ENCODE results near the gene INSL3.
A peak's percentile ranks its signal among the peaks of the same experiment; 100 is the strongest.

INSL3 gene

DNA sequence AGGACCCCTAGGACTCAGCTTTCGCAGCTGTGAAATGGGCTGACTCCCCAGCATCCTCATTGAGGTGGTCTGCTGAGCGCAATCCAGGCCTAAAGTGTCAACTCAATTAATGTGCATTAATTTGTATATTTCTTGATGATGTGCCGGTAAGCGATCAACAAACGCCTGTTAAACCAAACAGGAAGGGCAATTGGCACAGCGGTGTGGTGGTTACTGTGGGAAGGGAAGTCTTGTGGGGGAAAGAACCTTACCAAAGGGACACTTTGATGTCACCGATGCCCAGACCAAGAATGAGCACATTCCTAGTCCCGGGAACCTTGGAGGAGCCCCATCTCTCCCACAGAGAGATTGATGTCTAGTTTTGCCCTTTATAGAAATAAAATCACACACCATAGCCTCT lies 24.8 kb upstream of the INSL3 start:
- DNase-seq (ENCODE audit: low read depth in 2 of 3, low spot score in 2 of 3) = no peak

DNA sequence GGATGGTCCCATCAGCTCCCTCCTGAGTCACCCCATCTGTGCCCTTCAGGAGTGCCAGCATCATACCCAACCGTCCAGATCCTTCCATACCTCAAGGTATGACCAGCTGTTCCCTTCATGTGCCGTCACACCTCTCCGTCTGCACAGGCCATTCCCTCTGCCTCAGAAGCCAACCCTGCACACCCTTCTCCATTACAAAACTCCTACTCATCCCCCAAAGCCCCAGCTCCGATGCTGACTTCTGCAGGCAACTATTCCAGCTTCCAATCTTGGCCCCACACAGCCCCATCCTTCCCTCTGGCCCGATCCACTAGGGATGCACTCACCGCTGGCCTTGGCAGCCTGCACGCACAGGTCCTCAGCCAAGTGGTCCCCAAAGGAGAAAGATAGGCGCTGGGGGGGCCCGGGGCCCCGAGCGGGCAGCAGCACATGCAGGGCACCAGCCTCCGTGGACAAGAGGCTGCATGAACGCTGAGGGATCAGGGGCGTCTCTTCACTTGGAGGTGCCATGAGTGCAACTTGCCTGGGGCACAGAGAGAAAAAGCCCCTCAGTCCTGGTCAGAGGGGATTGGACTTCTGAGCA lies 22.7 kb upstream of the INSL3 start:
- no peak for DNase-seq (ENCODE audit: low read depth in 2 of 3, low spot score in 2 of 3)

DNA sequence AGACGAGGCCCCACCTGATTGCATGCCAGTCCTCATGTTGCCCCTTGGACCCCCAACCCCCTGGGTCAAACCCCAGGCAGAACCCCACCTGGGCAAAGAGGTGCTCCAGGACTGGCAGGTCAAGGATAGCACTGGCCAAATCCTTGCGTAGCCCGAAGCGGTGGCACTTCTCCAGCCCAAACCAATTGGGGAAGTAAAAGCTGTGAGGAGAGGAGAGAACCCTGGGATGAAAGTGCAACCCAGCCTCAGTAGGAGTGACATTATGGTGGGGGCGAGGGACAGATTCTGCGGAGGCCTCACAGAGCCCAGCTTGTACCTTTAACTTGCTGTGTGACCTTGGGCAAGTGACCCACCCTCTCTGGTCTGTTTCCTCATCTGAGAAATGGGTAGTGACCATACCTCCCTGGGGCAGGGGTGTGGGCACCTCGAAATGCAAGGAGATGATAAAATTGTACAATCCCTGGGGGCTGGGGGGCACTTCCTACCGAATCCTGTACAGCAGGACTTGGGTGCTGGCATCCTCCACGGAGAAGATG lies 22.0 kb upstream of the INSL3 start:
- DNase-seq (ENCODE audit: low read depth in 2 of 3, low spot score in 2 of 3) = no peak

DNA sequence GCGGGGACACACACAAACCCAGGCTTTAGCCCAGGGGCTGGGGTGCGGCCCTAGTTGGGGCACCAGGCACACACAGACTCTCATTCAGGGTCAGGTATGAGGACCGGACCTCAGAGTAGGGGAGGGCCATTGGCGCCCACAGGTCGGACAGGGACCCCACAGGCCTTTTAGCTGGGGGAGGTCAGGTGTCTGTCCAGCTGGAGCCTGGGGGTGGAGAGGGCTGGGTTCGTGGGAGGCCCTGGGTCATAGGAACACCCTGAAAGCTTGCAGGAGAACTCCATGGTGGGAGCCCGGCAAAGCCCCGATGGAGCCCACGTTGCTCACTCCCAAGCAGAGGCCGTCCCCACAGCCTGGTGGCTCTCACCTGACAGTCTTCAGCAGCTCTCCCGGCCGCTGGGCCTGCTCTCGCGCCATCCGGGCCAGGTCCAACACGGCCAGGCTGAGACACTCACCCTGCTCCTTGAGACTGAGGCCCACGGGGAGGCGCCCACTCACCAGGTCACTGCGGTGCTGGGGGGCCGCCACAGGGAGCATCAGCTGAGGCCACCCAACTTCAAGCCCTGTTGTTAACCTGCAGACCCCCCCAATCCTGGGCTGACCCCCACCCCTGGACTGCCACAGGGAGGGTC lies 21.5 kb upstream of the INSL3 start:
- no peak for DNase-seq (ENCODE audit: low read depth in 2 of 3, low spot score in 2 of 3)

DNA sequence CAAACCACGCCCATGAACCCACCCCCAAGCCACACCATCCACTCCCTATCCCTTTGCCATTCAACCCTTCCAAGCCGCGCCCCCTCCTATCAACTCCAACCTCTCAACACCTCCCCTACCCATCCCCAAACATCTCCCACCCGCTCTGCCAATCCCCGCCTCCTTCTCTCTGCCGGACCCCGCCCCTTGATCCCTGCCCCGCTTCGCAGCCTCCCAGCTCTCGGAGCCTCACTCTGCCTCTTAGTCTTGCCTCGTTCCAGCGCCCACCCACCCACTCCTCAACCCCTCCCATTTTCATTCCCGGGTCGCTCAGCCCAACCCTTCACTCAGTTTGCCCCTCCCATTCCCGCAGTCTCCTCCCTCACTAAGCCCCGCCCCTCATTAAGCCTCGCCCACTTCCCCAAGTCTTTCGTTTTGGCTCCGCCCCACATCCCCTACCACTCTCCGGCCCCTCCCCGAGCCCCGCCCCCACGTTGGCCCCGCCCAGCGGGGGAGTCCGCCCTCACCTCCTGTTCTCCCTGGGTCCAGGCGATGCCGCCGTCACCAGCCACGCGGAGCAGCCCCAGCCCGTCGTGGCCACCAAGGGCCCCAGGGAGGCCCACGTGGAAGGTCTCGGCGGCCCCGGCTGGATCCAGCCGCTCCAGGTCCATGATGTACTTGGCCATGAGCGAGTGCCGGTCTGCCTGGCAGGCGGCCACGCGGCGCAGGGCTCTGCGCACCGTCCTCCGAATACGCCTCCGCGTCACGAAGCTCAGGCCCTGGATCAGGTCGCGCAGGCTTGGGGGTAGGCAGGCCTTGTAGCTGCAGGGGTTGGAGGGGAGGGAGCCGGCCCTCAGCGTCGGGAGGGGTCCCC lies 20.7 kb upstream of the INSL3 start:
- peak in 1 of 3 experiments; percentile 64 for DNase-seq (ENCODE audit: low read depth in 2 of 3, low spot score in 2 of 3)

DNA sequence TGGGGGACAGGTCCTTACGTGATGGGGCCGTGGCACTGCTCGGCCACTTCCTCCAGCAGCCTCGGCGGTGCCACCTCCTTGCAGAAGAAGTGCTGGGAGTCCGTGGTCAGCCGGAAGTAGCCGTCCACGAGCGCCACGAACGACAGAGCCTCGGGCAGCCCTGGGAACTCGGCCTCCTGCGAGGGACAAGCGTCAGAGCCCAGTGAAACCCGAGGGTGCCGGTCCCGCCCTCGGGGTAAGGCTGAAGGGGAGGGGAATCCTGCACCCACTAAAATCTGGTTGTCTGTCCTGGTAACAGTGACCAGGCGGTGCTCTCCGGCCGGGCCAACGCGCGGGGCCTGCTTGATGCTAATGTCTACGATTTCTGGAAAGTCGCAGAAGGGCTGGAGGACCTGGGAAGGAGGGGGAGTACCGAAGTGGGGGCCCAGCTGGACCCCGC lies 20.1 kb upstream of the INSL3 start:
- DNase-seq (ENCODE audit: low read depth in 2 of 3, low spot score in 2 of 3) = no peak

DNA sequence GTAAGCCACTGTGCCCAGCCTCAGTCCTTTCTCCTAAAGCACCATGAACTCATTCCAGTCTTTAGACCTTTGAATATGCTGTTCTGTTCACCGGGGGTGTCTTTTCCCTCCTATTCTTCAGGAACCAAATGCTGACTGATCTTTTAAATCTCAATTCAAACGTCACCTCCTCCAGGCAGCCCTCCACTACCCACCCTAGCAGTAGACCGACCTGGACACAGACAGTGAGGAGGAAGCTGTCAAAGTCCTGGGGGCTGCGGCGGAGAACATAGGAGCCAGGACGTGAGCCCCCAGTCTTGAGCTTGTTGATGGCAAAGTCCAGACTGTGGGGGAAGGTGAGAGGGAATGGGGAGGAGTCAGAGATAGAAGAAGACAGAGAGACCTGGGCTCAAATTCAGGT lies 18.7 kb upstream of the INSL3 start:
- no peak for DNase-seq (ENCODE audit: low read depth in 2 of 3, low spot score in 2 of 3)

DNA sequence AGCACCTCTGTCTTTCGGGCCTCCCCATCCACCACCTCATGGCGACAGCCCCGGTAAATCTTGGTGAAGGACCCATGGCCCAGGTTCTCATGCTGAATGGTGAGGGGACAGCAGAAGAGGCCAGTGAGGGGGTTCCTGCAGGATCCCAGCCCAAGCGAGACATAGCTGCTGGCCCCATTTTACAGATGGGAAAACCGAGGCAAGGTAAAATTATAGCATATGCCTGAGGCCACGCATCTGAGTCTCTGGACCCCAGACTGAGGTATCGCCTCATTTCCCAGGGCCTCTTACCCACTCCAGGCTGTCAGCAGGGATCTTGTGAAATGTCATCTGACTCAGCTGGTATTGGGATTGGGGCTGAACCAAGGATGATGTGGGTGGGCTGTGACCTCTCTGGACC lies 16.7 kb upstream of the INSL3 start:
- no peak for DNase-seq (ENCODE audit: low read depth in 2 of 3, low spot score in 2 of 3)

DNA sequence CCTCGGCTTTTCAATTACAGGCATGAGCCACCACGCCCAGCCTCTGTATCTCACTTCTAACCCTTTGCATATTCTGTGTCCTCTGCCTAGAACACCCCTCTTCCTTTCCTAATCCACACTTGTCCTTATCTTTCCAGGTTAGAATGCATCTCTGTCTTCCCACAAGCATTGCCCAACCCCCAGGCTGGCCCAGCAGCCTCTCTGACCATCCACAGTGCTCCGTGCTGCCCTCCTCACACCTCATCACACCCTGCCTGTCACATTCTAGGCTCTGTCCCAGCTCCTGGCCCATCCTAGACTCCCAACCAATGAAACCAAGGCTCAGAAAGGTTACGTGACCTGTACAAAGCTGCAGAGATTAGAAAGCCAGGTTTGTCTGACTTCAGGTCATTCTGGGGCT lies 15.2 kb upstream of the INSL3 start:
- DNase-seq (ENCODE audit: low read depth in 2 of 3, low spot score in 2 of 3) = no peak

DNA sequence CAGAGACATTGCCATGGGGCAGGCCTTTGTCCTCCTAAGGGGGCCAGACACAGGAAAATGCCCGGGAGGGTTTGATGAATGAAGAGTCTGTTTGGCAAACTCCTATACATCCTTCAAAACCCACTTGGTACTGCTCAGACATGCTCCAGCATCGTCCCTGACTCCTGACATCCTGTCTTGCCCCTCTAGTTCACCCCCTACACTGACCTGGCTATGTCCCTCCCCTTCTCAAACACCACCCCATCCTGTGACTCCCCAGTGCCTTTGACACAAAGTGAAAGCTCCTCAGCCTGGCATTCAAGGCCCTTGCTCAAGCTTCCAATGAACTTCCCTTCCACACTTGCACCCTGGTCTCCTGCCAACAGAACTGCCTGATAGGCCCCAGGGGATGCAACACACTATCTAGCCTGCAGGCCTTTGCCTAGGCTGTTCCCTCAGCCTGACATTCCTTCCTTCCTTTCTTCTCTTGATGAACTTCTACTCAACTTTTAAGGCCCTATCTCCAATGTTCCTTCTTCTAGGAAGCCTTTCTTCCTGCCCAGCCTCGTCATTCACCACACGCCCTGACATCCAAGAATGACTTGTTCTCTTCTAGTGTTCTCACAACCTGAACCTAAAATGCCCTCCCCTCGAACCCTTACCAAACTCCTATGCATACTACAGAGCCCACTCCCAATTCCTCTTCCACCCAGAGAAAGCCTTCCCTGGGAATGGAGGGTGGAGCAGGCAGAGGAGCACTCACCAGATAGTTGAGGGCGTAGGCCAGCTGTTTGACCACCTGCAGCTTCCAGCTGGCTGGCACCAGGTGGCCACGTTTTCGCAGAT lies 14.1 kb upstream of the INSL3 start:
- DNase-seq (ENCODE audit: low read depth in 2 of 3, low spot score in 2 of 3) = no peak

DNA sequence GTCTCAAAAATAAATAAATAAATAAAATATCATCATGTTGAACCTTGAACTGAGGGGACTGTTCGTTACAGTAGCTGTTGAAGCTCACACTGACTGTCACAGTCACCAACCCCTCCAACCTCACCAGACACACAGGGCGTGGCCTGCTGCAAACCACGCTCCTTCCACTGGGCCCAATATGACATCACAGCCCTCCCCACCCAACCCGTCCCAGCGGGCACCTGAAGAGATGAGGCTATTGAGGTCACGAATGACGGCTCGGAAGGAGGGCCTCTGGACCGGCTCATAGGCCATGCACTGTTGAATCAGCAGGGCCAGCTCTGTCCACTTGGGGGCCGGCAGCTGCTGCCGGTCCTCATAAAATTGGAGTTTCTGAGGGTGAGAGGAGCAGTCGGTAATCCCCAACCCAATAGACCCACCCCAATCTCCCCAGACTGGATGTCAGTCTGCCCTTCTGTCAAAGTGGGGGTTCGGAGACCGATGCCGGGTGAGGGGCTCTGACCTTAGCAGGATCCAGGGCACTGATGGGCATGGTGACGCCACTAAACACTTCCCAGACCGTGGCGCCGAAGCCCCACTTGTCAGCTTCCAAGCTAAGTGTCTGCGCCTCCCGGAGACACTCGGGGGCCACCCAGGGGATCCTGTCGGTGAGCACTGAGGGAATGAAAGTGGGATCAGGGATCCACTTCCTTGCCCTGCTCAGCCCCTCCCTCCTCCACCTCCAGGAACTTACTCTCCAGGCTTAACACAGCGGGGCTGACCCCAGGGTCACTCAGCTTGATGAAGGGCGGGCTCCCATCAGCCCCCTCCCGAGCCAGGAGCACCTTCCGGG lies 13.2 kb upstream of the INSL3 start:
- no peak for DNase-seq (ENCODE audit: low read depth in 2 of 3, low spot score in 2 of 3)

DNA sequence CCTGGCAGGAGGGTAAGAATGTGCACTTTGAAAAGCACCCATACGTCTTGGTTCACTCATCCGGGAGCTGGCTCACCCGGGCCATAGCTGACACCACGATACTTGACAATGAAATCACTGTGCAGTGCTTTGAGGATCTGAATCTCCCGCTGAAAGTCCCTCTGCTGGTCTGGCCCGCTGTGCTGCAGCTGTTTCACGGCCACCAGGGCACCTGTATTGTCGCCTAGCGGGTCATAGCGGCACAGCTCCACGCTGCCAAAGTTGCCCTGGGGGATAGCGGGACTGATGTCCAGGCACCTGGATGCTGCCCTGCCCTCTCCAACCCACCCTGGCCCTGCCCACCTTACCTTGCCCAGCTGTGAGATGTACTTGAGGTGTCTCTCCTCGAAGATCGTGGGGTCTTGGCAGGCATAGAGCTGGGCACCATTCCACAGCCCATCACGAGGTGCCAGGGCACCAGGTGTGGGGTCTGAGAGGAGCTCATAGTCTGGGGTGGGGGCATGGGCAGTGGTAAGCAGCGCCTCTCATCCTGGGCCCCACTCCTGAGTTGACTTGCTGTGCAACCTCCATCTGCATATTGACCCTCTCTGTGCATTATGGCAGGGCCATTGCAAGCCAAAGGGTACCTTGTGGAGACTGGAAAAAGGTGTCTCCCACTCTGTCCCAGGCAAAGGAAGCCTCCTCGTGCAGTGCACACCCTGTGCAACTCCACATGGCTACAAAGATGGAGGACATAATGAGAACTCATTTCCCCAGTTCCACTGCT lies 11.3 kb upstream of the INSL3 start:
- no peak for DNase-seq (ENCODE audit: low read depth in 2 of 3, low spot score in 2 of 3)

DNA sequence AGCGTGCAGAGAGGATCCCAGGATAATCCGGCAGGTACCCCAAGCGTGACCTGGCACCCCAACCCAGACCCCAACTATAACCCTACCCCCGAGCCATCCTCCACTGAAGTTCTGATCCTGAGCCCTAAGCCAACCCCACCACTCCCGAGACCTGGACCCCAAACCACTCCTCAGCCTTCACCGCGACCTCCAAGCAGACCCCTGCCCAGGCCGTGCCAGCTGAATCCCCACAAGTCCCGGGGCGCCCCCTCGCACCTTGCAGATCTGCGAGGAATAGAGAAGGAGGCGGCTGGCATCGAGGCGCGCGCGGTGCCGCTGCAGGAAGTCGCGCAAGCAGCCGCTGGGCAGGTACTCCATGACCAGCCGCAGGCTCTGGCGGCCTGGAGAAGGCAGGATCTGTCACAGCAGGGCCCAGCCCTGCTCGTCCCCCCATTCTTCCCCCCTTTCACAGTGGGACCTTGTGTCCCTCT lies 10.1 kb upstream of the INSL3 start:
- DNase-seq (ENCODE audit: low read depth in 2 of 3, low spot score in 2 of 3) = no peak

DNA sequence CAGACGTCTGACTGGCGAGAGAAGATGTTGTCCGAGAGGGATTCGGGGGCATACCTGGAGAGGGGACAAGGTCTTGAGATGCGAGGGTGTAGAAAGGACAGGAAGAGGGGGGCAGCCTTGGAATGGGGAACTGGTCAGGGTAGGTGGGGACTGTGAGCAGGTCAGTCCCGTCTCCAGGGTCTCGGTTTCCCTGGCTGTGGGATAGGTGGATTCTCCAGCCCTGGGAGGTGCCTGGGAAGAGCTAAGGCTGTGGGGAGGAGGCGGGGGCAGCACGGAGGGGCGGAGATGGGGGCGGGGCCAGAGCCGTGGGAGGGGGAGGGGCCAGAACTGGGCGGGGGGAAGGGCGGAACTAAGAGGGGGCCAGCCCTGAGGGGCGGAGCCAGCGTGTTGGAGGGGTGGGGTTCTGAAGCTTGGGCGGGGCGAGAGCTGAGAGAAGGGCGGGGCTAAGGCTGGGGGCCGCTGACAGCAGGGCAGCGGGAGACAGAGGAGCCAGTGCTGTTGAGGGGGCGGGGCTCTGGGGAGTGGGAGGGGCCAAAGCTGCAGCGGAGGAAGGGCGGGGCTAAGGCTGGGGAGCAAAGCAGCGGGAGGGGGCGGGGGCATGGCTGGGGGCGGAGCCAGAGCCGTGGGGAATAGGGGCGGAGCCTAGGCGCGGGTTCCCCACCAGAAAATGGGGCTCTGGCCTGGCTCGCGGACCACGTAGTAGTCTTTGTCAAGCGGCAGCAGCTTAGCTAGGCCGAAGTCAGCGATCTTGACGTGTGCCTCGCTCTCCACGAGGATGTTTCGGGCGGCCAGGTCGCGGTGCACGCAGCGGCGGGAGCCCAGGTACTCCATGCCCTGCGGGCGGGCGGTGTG lies 9.5 kb upstream of the INSL3 start:
- DNase-seq (ENCODE audit: low read depth in 2 of 3, low spot score in 2 of 3) = peak in 1 of 3 experiments; percentile 59

DNA sequence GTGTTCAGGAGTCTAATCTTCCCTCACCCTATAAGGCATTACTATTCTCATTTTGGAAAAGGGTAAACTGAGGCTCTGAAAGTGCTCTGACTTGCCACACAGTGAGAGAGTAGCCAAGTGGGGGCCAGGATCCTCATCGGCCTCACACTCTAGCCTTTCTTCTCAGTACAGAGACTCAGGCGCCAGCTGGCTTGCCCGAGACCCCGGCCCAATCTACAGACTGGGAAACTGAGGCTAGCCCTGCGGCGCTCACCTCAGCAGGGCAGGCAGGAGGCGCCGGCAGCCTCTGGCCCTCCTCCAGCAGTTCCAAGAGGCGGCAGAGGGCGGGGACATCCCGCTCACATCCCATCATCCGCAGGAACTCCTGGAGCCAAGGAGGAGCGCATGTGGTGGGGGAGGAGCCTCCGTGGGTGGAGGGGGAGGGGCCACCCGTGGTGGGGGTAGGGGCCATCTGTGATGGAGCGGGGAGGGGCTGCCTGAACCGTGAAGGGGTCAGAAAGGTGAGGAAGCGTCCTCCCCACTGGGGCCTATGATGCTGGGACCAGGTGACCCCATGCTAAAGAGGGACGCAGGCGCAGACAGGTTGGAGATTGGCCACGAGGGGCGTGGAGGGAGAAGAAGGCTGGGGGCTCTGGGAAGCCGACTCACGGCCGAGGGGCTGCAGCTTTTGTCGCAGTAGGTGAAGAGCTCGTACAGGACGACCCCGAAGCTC lies 8.7 kb upstream of the INSL3 start:
- DNase-seq (ENCODE audit: low read depth in 2 of 3, low spot score in 2 of 3) = no peak

DNA sequence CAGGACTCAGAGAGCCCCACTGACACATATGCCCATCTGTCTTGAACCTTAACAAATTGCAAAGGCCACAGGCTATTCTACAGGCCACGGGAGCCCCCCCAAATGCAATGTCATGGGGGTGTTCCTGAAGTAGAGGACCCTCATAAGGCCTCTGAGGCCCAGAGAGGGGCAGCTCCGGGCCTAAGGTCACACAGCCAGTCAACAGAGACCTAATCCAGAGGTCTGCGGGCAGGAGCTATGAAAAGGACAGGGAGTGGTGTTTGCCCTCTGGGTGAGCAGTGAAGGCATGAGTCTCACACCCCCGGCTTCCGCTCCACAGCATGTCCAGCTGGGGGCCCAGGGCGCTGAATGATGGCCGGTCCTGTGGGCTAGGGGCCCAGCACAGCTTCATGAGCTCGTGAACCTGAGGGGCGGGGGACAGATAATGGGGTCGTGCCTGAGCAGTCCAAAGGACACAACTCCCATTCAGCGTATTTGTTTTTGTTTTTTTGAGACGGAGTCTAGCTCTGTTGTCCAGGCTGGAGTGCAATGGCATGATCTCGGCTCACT lies 5.3 kb upstream of the INSL3 start:
- DNase-seq (ENCODE audit: low read depth in 2 of 3, low spot score in 2 of 3) = no peak

DNA sequence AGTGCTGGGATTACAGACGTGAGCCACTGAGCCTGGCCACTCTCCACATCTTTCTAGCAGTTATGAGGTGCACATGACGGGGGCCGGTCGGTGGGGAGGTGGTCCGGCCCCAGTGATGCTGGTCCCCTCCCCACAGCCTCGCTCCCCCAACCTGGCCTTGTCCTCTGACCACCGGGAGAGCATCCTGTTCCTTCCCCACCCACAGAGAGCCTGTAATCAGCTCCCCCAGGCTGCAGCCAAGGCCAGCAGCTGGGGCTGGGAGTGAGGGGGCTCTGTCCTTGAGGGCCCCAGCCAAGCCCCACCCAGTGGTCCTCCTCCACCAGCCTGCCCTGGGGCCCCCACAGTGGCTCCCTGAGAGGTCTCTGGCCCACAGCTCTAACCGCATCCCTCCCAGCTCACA lies 3.0 kb upstream of the INSL3 start:
- no peak for DNase-seq (ENCODE audit: low read depth in 2 of 3, low spot score in 2 of 3)

All from activated CD8-positive, alpha-beta memory T cell treated with anti-CD3 and anti-CD28 coated beads for 48 hours (primary cell).